ENCODE data around the gene PANX2. TPM values are rescaled to one million over a fixed set of nuclear protein-coding genes. Genes with fewer than 3 reads are reported as not detected.

Gene PANX2
- total RNA-seq, 2 experiments from 2014 or later: not detected

DNA sequence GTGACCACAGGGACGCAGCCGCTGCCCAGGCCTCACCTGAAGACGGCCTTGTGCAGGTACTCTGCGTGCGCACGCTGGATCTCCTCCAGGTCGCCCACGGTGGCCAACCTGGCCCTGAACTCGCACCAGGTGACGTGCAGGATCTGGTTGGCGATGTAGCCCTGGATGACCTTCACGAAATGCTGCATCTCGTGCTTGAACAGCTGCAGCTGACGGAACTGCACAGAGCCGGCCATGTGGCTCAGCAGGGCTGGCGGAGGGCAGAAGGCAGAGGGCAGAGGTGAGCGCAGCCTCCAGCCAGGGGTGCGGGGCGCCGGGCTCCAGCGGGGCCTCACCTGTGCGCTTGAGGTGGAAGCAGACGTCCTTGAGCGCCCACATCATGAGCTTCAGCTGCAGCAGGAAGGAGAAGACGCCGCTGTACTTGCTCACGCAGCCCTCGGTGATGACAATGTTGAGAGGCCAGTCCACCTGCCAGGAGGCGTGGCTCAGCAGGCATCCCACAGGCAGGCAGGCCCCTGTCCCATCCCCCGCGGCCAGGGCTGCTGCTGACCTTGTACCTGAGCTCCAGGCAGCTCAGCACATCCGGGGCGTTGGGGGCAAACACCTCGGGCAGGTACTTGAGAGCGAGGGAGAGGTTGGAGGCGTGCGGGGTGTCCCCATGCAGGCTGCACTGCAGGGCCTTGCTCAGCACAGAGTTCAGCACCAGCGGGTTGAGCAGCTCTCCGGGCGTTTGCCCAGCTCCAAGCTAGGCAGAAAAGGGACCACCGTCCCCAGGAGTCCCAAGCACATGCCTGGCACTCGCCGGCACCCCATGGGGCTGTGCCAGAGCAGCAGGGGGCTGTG lies 47.8 kb downstream of the PANX2 start:
- Histone ChIP-seq H3K4me3 (ENCODE audit: low read depth, low read length, poor library complexity, severe bottlenecking) (no peak overlapping the region), H4K20me1 (ENCODE audit: insufficient read depth, low read length) (no peaks in the 10 kb centered on the region), H3K9me3 (ENCODE audit: low read length) (no peaks in the 10 kb centered on the region), H3K4me1 (ENCODE audit: insufficient read depth, low read length, poor library complexity, severe bottlenecking) (no peaks in the 10 kb centered on the region), H2AFZ (ENCODE audit: low read length) (no peak overlapping the region), H3K9me2 (ENCODE audit: insufficient read depth, low read length) (no peaks in the 10 kb centered on the region), H3K27ac (ENCODE audit: low read depth, low read length, poor library complexity, severe bottlenecking) (no peak overlapping the region), H3K4me2 (ENCODE audit: low read length) (no peak overlapping the region), H3K36me3 (ENCODE audit: insufficient read depth, low read length) (peaks cover 97% of the 10 kb centered on the region), H3K79me2 (ENCODE audit: insufficient read depth, low read depth, low read length) (no peaks in the 10 kb centered on the region)
- TF ChIP-seq CTCF (conservative IDR thresholded peaks at IDR 0.05; ENCODE audit: low read length): no peak
- no peak for TF ChIP-seq EZH2phosphoT487 (IDR thresholded peaks at IDR 0.05; ENCODE audit: borderline replicate concordance, low read depth, low read length)
- CTCF ChIA-PET (ENCODE audit: unreplicated experiment): no interaction called here
- POLR2A ChIA-PET: no interaction called here
- BruUV-seq (replicated peaks): no TSS peak
- intact Hi-C loops (cut with micrococcal nuclease; ENCODE audit: unreplicated experiment): no loop called here
- no peak for DNase-seq (ENCODE audit: low spot score)

GRCh38 chr22:50218996-50219727 lies 48.6 kb downstream of the PANX2 start:
- BruUV-seq (replicated peaks): no TSS peak
- TF ChIP-seq CTCF (conservative IDR thresholded peaks at IDR 0.05; ENCODE audit: low read length) (no peak), EZH2phosphoT487 (IDR thresholded peaks at IDR 0.05; ENCODE audit: borderline replicate concordance, low read depth, low read length) (no peak)
- no peak overlapping the region for H3K27ac ChIP-seq (ENCODE audit: low read depth, low read length, poor library complexity, severe bottlenecking)
- H3K36me3 ChIP-seq (ENCODE audit: insufficient read depth, low read length): peaks cover 95% of the 10 kb centered on the region
- no peak overlapping the region for H3K4me3 ChIP-seq (ENCODE audit: low read depth, low read length, poor library complexity, severe bottlenecking)
- intact Hi-C loops (cut with micrococcal nuclease; ENCODE audit: unreplicated experiment): no loop called here
- H4K20me1 ChIP-seq (ENCODE audit: insufficient read depth, low read length): no peaks in the 10 kb centered on the region
- ChIA-PET POLR2A (no interaction called here), CTCF (ENCODE audit: unreplicated experiment) (no interaction called here)
- H3K4me1 ChIP-seq (ENCODE audit: insufficient read depth, low read length, poor library complexity, severe bottlenecking): no peaks in the 10 kb centered on the region
- no peaks in the 10 kb centered on the region for H3K9me2 ChIP-seq (ENCODE audit: insufficient read depth, low read length)
- H2AFZ ChIP-seq (ENCODE audit: low read length): no peak overlapping the region
- DNase-seq (ENCODE audit: low spot score): no peak
- no peaks in the 10 kb centered on the region for H3K9me3 ChIP-seq (ENCODE audit: low read length)
- no peak overlapping the region for H3K4me2 ChIP-seq (ENCODE audit: low read length)
- no peaks in the 10 kb centered on the region for H3K79me2 ChIP-seq (ENCODE audit: insufficient read depth, low read depth, low read length)

Data from OCI-LY7 (cell line).